Testis (tissue), 2 donors: ENCODE data around the gene ZNF267.

ENCODE experiments used
- POLR2A ChIP-seq: fragments of 450-650 bp; IDR thresholded peaks from one replicate; pipeline ENCODE4 v1.6.1; 2017; ENCODE audit warnings: antibody characterized with exemption, mild to moderate bottlenecking, moderate library complexity
- TF ChIP-seq, protein P1 (sequence below), 3 experiments: fragments of 450-650 bp in 2 of 3; fragments of 200-600 bp in 1 of 3; sonication (generic) in 1 of 3; IDR thresholded peaks; one replicate each; pipeline ENCODE4 v1.5.1; 2016 to 2019; ENCODE audit warnings: antibody characterized with exemption in 3 of 3, mild to moderate bottlenecking in 2 of 3, moderate library complexity in 1 of 3

GRCh38 chr16:31861455-31861854 is 12.2 kb upstream of the ZNF267 start:
- TF ChIP-seq, protein P1, sequence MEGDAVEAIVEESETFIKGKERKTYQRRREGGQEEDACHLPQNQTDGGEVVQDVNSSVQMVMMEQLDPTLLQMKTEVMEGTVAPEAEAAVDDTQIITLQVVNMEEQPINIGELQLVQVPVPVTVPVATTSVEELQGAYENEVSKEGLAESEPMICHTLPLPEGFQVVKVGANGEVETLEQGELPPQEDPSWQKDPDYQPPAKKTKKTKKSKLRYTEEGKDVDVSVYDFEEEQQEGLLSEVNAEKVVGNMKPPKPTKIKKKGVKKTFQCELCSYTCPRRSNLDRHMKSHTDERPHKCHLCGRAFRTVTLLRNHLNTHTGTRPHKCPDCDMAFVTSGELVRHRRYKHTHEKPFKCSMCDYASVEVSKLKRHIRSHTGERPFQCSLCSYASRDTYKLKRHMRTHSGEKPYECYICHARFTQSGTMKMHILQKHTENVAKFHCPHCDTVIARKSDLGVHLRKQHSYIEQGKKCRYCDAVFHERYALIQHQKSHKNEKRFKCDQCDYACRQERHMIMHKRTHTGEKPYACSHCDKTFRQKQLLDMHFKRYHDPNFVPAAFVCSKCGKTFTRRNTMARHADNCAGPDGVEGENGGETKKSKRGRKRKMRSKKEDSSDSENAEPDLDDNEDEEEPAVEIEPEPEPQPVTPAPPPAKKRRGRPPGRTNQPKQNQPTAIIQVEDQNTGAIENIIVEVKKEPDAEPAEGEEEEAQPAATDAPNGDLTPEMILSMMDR (IDR thresholded peaks at IDR 0.05), result no peak
- no peak for TF ChIP-seq POLR2A
